Erythroblast (primary cell): ENCODE measurements around the gene LRRC3B.

Source experiments
- GATA1 ChIP-seq: IDR thresholded peaks from 2 replicates; pipeline ENCODE4 v1.6.1; 2011; ENCODE audit warnings: low read depth, mild to moderate bottlenecking, control low read depth, low read length, moderate library complexity
- POLR2A ChIP-seq: IDR thresholded peaks from 2 replicates; pipeline ENCODE4 v1.6.1; 2011; ENCODE audit warnings: mild to moderate bottlenecking, low read length

- TF ChIP-seq POLR2A, result no peak
- TF ChIP-seq GATA1, result no peak
Measured at GRCh38 chr3:26592451-26592850, 30.1 kb upstream of the LRRC3B start.
